GM12875 (cell line): ENCODE data around the gene RTEL1.
A peak's percentile ranks its signal among the peaks of the same experiment; 100 is the strongest.

Source experiments
- H3K4me3 ChIP-seq: one replicate; pipeline ENCODE4 v1.5.1; 2011; ENCODE audit warnings: low read depth, low read length, control low read depth
- TF ChIP-seq, protein P1 (sequence below): IDR thresholded peaks from 2 replicates; pipeline ENCODE4 v1.5.1; 2011; ENCODE audit warnings: low read depth, mild to moderate bottlenecking, control low read depth, inconsistent platforms, low read length, moderate library complexity, borderline replicate concordance; ENCODE audit not compliant: insufficient read depth

The RTEL1 gene

GRCh38 chr20:63740627-63741353 is 82.7 kb downstream of the RTEL1 start:
- TF ChIP-seq, protein P1, sequence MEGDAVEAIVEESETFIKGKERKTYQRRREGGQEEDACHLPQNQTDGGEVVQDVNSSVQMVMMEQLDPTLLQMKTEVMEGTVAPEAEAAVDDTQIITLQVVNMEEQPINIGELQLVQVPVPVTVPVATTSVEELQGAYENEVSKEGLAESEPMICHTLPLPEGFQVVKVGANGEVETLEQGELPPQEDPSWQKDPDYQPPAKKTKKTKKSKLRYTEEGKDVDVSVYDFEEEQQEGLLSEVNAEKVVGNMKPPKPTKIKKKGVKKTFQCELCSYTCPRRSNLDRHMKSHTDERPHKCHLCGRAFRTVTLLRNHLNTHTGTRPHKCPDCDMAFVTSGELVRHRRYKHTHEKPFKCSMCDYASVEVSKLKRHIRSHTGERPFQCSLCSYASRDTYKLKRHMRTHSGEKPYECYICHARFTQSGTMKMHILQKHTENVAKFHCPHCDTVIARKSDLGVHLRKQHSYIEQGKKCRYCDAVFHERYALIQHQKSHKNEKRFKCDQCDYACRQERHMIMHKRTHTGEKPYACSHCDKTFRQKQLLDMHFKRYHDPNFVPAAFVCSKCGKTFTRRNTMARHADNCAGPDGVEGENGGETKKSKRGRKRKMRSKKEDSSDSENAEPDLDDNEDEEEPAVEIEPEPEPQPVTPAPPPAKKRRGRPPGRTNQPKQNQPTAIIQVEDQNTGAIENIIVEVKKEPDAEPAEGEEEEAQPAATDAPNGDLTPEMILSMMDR, result no peak
- H3K4me3 ChIP-seq, result peak overlapping the region; percentile 56

GRCh38 chr20:63741354-63741675 is 83.2 kb downstream of the RTEL1 start:
- TF ChIP-seq, protein P1, result no peak
- H3K4me3 ChIP-seq, result no peak overlapping the region

- TF ChIP-seq, protein P1, result no peak
- no peak overlapping the region for H3K4me3 ChIP-seq
These were observed 83.7 kb downstream of the RTEL1 start for GRCh38 chr20:63741676-63742380.

DNA sequence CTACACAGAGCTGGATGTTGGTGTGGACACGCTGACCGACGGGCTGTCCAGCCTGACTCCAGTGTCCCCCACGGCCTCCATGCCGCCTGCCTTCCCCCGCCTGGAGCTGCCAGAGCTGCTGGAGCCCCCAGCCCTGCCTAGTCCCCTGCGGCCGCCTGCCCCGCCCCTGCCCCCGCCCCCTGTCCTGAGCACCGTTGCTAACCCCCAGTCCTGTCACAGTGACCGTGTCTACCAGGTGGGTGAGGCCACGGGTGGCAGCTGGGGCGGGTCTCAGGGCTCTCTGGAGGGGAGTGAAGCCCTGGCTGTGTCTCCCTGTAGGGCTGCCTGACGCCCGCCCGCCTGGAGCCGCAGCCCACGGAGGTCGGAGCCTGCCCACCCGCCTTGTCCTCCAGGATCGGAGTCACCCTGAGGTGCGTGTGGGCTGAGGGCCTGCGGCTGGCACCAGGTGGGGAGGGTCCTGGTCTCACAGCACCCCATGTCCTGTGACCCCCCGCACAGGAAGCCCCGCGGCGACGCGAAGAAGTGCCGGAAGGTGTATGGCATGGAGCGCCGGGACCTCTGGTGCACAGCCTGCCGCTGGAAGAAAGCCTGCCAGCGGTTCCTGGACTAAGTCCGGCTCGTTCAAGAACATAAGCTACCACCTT is 84.4 kb downstream of the RTEL1 start:
- H3K4me3 ChIP-seq, result no peak overlapping the region
- TF ChIP-seq, protein P1, result no peak

GRCh38 chr20:63743210-63743970 is 85.3 kb downstream of the RTEL1 start:
- TF ChIP-seq, protein P1, result no peak
- H3K4me3 ChIP-seq, result no peak overlapping the region

- TF ChIP-seq, protein P1, result no peak
- H3K4me3 ChIP-seq, result no peak overlapping the region
These were observed 86.0 kb downstream of the RTEL1 start for GRCh38 chr20:63744158-63744557.
